ENCODE results near the gene GNAS. TPM values are rescaled to one million over a fixed set of nuclear protein-coding genes. Genes with fewer than 3 reads are reported as not detected.

The GNAS gene
- total RNA-seq, 1 donor from 2014 or later, result 663 TPM

DNA sequence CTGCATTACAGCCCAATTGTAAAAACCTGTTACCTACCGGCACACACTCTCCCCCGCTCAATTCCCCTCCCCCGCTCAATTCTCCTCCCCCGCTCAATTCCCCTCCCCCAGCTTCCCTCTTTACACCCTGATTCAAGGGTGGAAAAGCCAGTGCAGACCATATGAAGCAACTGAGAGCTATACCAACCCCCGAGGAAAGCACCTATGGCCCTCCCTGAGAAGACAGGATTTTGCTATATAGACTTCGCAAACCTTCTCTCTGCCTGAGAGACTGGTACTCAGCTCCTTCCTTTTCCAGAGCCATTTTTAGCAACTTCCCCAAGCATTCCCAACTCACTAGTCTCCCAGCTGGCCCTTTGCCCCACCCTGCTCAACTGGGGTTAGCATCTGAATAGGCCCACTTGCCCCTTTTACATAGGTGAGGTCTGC lies 9.4 kb upstream of the GNAS start:
- intact Hi-C loops (cut with DNase I), result no loop called here
- Histone ChIP-seq H3K9me3 (no peaks in the 10 kb centered on the region), H3K27me3 (no peaks in the 10 kb centered on the region)

DNA sequence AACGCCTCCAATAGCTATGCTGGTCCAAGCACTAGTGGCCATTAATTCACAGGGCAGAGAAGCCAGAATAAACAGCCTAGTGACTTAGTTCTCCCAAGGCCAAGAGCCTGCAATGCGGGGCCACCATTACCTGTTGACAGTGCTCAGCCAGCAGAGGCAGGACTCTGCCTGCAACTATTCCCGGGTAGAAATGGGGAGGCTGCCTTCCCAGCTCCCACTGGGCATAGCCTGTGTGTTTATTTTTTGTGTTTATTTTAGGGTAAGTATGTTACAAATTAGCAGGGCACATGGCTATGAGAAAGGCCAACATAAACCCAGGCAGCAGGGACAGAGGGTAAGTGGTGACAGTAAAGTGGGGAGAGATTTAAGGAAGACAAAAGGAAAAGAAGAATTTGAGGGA lies 6.8 kb upstream of the GNAS start:
- Histone ChIP-seq H3K27me3 (no peaks in the 10 kb centered on the region), H3K4me3 (no peak overlapping the region), H3K36me3 (no peaks in the 10 kb centered on the region), H3K27ac (no peak overlapping the region), H3K9me3 (no peaks in the 10 kb centered on the region), H3K4me1 (no peaks in the 10 kb centered on the region)
- TF ChIP-seq, protein P1, sequence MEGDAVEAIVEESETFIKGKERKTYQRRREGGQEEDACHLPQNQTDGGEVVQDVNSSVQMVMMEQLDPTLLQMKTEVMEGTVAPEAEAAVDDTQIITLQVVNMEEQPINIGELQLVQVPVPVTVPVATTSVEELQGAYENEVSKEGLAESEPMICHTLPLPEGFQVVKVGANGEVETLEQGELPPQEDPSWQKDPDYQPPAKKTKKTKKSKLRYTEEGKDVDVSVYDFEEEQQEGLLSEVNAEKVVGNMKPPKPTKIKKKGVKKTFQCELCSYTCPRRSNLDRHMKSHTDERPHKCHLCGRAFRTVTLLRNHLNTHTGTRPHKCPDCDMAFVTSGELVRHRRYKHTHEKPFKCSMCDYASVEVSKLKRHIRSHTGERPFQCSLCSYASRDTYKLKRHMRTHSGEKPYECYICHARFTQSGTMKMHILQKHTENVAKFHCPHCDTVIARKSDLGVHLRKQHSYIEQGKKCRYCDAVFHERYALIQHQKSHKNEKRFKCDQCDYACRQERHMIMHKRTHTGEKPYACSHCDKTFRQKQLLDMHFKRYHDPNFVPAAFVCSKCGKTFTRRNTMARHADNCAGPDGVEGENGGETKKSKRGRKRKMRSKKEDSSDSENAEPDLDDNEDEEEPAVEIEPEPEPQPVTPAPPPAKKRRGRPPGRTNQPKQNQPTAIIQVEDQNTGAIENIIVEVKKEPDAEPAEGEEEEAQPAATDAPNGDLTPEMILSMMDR (IDR thresholded peaks at IDR 0.05), result no peak
- intact Hi-C loops (cut with DNase I), result no loop called here
- no peak for DNase-seq (ENCODE audit: low spot score in 2 of 2)

More for the DNA sequence above, 9.4 kb upstream of the GNAS start:
- Histone ChIP-seq H3K4me1 (no peaks in the 10 kb centered on the region), H3K4me3 (no peak overlapping the region), H3K36me3 (no peaks in the 10 kb centered on the region), H3K27ac (no peak overlapping the region)
- TF ChIP-seq, protein P1 (IDR thresholded peaks at IDR 0.05), result no peak
- DNase-seq (ENCODE audit: low spot score in 2 of 2), result no peak

GRCh38 chr20:58847463-58847862 lies 5.1 kb upstream of the GNAS start:
- Histone ChIP-seq H3K9me3 (no peaks in the 10 kb centered on the region), H3K4me1 (no peaks in the 10 kb centered on the region), H3K27ac (no peak overlapping the region), H3K27me3 (no peaks in the 10 kb centered on the region), H3K36me3 (no peaks in the 10 kb centered on the region), H3K4me3 (no peak overlapping the region)
- TF ChIP-seq, protein P1 (IDR thresholded peaks at IDR 0.05), result no peak
- no peak for DNase-seq (ENCODE audit: low spot score in 2 of 2)
- intact Hi-C loops (cut with DNase I), result no loop called here

GRCh38 chr20:58850693-58851174 lies 1.8 kb upstream of the GNAS start, which contains the start of gene GNAS-AS1:
Gene GNAS-AS1 (minus strand): TSS chr20:58850902.
- intact Hi-C loops (cut with DNase I), result loop anchor here (10.0 kb wide), 1 partner anchor 616 kb away; no protein-coding TSS in a partner anchor
- Histone ChIP-seq H3K4me1 (peaks cover 0 to 5% of the 10 kb centered on the region in 2 donors), H3K27ac (no peak within 1 kb of the TSS), H3K4me3 (peak within 1 kb of the TSS; percentile 39 to 65), H3K36me3 (no peaks in the 10 kb centered on the region), H3K27me3 (peaks cover 3% of the 10 kb centered on the region), H3K9me3 (no peaks in the 10 kb centered on the region)
- peak in 1 of 2 donors; percentile 75 for DNase-seq (ENCODE audit: low spot score in 2 of 2)
- TF ChIP-seq, protein P1 (IDR thresholded peaks at IDR 0.05), result peak in 1 of 3 experiments; percentile 13

DNA sequence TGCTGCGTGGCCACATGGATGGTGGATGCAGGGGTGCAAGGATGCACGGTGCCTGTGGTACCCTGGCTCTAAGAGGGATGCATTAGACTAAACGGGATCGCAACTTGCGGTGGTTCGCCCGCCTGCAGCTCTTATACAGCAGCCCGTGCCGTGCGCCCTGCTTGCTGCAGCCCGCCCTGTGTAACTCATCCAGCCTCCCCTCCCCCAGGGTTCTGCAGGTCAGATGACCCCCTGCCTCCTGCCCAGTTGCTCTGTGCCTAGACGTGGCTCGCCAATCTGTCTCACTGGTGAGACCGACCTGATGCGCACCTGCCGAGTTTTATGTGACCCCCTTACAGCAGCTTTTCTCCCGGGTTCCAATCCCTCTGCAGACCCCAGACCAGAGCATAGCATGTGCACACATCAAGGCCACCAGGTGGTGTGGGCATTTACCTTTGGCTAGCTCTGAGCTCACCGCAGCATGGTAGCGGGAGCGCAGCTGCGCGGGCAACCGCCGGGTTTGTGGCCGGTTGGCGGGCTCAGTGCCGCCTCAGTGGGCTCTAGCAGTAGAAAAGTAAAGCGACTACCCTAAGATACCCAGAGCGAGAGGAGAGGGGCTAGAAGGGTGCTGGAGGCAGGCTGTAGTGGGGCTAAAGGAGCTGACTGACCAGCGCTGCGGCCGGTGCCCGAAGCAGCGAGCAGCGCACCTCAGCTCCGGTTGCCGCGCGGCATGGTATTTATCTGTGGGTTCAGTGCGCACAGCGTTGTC lies 1.1 kb upstream of the GNAS start:
- H3K27me3 ChIP-seq, result peaks cover 3% of the 10 kb centered on the region
- TF ChIP-seq, protein P1 (IDR thresholded peaks at IDR 0.05), result no peak
- peaks cover 0 to 5% of the 10 kb centered on the region in 2 donors for H3K4me1 ChIP-seq
- no peak for DNase-seq (ENCODE audit: low spot score in 2 of 2)
- intact Hi-C loops (cut with DNase I), result loop anchor here (10.0 kb wide), 1 partner anchor 617 kb away; no protein-coding TSS in a partner anchor
- H3K27ac ChIP-seq, result no peak overlapping the region
- peak overlapping the region; percentile 4 to 65 for H3K4me3 ChIP-seq
- no peaks in the 10 kb centered on the region for H3K36me3 ChIP-seq
- H3K9me3 ChIP-seq, result no peaks in the 10 kb centered on the region

Data from ascending aorta (tissue), 2 donors.